Natural killer cell (primary cell): ENCODE results near the gene CHCHD3. TPM values are rescaled to one million over a fixed set of nuclear protein-coding genes. Genes with fewer than 3 reads are reported as not detected.

ENCODE experiments used
- ATAC-seq, 3 donors: fragments of 150-1000 bp in 2 of 3; fragments of 200-7000 bp in 1 of 3; cut with Tn5 transposase; 1 replicate in 1 of 3; 2 replicates in 2 of 3; pipeline ENCODE4 v1.10.0; 2021; ENCODE audit warnings: mild to moderate bottlenecking in 2 of 3, moderate library complexity in 2 of 3
- DNase-seq, 2 donors: peaks; one replicate each; pipeline versions ENCODE4 v3.0.0 to v3.0.0-alpha.2; 2013 to 2021; ENCODE audit warnings: mixed read lengths in 1 of 2
- H3K27ac ChIP-seq: one replicate; pipeline ENCODE4 v1.5.1; 2013; ENCODE audit warnings: mild to moderate bottlenecking, low read length
- H3K27me3 ChIP-seq: one replicate; pipeline ENCODE4 v1.6.1; 2013; ENCODE audit warnings: low read length; ENCODE audit not compliant: control insufficient read depth, insufficient read depth
- H3K36me3 ChIP-seq: one replicate; pipeline ENCODE4 v1.6.1; 2013; ENCODE audit warnings: low read length; ENCODE audit not compliant: control insufficient read depth, insufficient read depth
- H3K4me1 ChIP-seq: one replicate; pipeline ENCODE4 v1.6.1; 2013; ENCODE audit warnings: low read length; ENCODE audit not compliant: control insufficient read depth, insufficient read depth
- H3K4me3 ChIP-seq: one replicate; pipeline ENCODE4 v1.5.1; 2013; ENCODE audit warnings: low read length
- H3K9me3 ChIP-seq: one replicate; pipeline ENCODE4 v1.6.1; 2013; ENCODE audit warnings: low read length; ENCODE audit not compliant: control insufficient read depth, insufficient read depth
- H3K27ac Mint-ChIP-seq, 2 donors: one replicate each; pipeline ENCODE4 v1.8.0; 2022; ENCODE audit warnings: mild to moderate bottlenecking in 2 of 2, mixed read lengths in 2 of 2, moderate library complexity in 1 of 2
- H3K27me3 Mint-ChIP-seq, 2 donors: one replicate each; pipeline ENCODE4 v1.8.0; 2022; ENCODE audit warnings: low read depth in 2 of 2, mixed read lengths in 2 of 2
- H3K36me3 Mint-ChIP-seq: one replicate; pipeline ENCODE4 v1.8.0; 2022; ENCODE audit warnings: mixed read lengths
- H3K4me1 Mint-ChIP-seq, 2 donors: one replicate each; pipeline ENCODE4 v1.8.0; 2022; ENCODE audit warnings: mixed read lengths in 2 of 2
- H3K4me3 Mint-ChIP-seq: one replicate; pipeline ENCODE4 v1.8.0; 2022; ENCODE audit warnings: mild to moderate bottlenecking, moderate library complexity, mixed read lengths
- H3K9me3 Mint-ChIP-seq, 2 donors: one replicate each; pipeline ENCODE4 v1.8.0; 2022; ENCODE audit warnings: mixed read lengths in 2 of 2
- WGBS: methylation state at CpG from one replicate; pipeline ENCODE4 v1.1.7; 2013; ENCODE audit warnings: missing lambda C conversion rate; ENCODE audit not compliant: insufficient coverage; 5-methylcytosine and 5-hydroxymethylcytosine counted together
- intact Hi-C: fragments of 100-400 bp; cut with micrococcal nuclease; formaldehyde crosslinking; loops from one replicate; pipeline ENCODE4 v1.14.2; 2022
- total RNA-seq, 4 donors: library from RNA; stranded (reverse); fragments of 120-200 nt in 1 of 4; gene quantifications; one replicate each; pipeline versions ENCODE4 v1.2.3 to v1.2.4, GENCODE V29; 2013 to 2022
- TF ChIP-seq, protein P1 (sequence below): fragments of 200-600 bp; IDR thresholded peaks from one replicate; pipeline ENCODE4 v1.8.0; 2022; ENCODE audit warnings: antibody characterized with exemption

CHCHD3 gene
- total RNA-seq, 3 donors from 2014 or later (not counting 1 experiment from before 2014, with no cell fraction given) = 35.2 to 41.0 (median 35.9) TPM

GRCh38 chr7:132878204-132878919 lies 203.5 kb downstream of the CHCHD3 start:
- Histone ChIP-seq H3K9me3 (no peaks in the 10 kb centered on the region), H3K4me1 (peaks cover 6% of the 10 kb centered on the region), H3K4me3 (no peak overlapping the region), H3K27me3 (no peaks in the 10 kb centered on the region), H3K27ac (no peak overlapping the region), H3K36me3 (no peaks in the 10 kb centered on the region)
- Mint-ChIP-seq H3K27ac (peak overlapping the region in 1 of 2 donors; percentile 6), H3K9me3 (no peaks in the 10 kb centered on the region), H3K36me3 (peaks cover 5% of the 10 kb centered on the region), H3K4me1 (peaks cover 33% of the 10 kb centered on the region in 2 donors), H3K4me3 (no peak overlapping the region), H3K27me3 (no peaks in the 10 kb centered on the region)
- 100% methylated on average over 1 of the region's 1 CpG for WGBS
- ATAC-seq (no peak), DNase-seq (no peak)
- TF ChIP-seq, protein P1, sequence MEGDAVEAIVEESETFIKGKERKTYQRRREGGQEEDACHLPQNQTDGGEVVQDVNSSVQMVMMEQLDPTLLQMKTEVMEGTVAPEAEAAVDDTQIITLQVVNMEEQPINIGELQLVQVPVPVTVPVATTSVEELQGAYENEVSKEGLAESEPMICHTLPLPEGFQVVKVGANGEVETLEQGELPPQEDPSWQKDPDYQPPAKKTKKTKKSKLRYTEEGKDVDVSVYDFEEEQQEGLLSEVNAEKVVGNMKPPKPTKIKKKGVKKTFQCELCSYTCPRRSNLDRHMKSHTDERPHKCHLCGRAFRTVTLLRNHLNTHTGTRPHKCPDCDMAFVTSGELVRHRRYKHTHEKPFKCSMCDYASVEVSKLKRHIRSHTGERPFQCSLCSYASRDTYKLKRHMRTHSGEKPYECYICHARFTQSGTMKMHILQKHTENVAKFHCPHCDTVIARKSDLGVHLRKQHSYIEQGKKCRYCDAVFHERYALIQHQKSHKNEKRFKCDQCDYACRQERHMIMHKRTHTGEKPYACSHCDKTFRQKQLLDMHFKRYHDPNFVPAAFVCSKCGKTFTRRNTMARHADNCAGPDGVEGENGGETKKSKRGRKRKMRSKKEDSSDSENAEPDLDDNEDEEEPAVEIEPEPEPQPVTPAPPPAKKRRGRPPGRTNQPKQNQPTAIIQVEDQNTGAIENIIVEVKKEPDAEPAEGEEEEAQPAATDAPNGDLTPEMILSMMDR = no peak
- intact Hi-C loops = no loop called here

GRCh38 chr7:132877573-132877972 lies 204.3 kb downstream of the CHCHD3 start:
- peaks cover 5% of the 10 kb centered on the region for H3K36me3 Mint-ChIP-seq
- H3K27ac Mint-ChIP-seq = no peak overlapping the region
- H3K9me3 Mint-ChIP-seq = no peaks in the 10 kb centered on the region
- H3K27ac ChIP-seq = no peak overlapping the region
- DNase-seq = no peak
- no peak for ATAC-seq
- intact Hi-C loops = no loop called here
- H3K27me3 ChIP-seq = no peaks in the 10 kb centered on the region
- H3K9me3 ChIP-seq = no peaks in the 10 kb centered on the region
- WGBS = 67% methylated on average over 2 of the region's 2 CpGs
- no peaks in the 10 kb centered on the region for H3K27me3 Mint-ChIP-seq
- peaks cover 25% of the 10 kb centered on the region in 2 donors for H3K4me1 Mint-ChIP-seq
- H3K4me3 Mint-ChIP-seq = no peak overlapping the region
- H3K4me1 ChIP-seq = no peaks in the 10 kb centered on the region
- TF ChIP-seq, protein P1 = no peak
- no peaks in the 10 kb centered on the region for H3K36me3 ChIP-seq
- H3K4me3 ChIP-seq = no peak overlapping the region

DNA sequence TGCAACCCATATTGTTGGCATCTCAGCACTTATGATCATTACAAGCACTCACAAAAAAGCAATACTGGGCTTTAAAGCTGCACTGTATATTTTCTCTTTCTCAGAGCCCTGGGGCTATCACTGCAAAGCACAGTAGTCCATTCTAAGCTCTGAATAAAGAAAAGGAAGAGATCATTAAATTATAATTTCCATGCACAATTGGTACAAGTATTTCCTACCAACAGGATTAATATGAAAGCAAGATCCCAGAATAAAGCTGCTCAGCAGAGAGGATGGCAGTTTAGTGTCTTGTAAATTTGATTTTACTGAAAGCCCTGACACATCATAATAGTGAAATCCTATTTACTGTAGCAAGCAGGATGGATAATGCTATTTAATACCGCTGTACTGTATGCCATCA lies 205.3 kb downstream of the CHCHD3 start:
- TF ChIP-seq, protein P1 = no peak
- Histone ChIP-seq H3K4me3 (no peak overlapping the region), H3K36me3 (no peaks in the 10 kb centered on the region), H3K4me1 (no peaks in the 10 kb centered on the region), H3K27ac (no peak overlapping the region), H3K27me3 (no peaks in the 10 kb centered on the region), H3K9me3 (no peaks in the 10 kb centered on the region)
- Mint-ChIP-seq H3K4me1 (peaks cover 16 to 22% of the 10 kb centered on the region in 2 donors), H3K4me3 (no peak overlapping the region), H3K27ac (no peak overlapping the region), H3K36me3 (peaks cover 5% of the 10 kb centered on the region), H3K9me3 (no peaks in the 10 kb centered on the region), H3K27me3 (no peaks in the 10 kb centered on the region)
- ATAC-seq (no peak), DNase-seq (no peak)
- WGBS = 100% methylated on average over 1 of the region's 1 CpG
- intact Hi-C loops = no loop called here

- 85% methylated on average over 5 of the region's 5 CpGs for WGBS
- ATAC-seq (no peak), DNase-seq (no peak)
- Histone ChIP-seq H3K9me3 (no peaks in the 10 kb centered on the region), H3K4me3 (no peak overlapping the region), H3K4me1 (no peaks in the 10 kb centered on the region), H3K27me3 (no peaks in the 10 kb centered on the region), H3K27ac (no peak overlapping the region), H3K36me3 (no peaks in the 10 kb centered on the region)
- Mint-ChIP-seq H3K9me3 (no peaks in the 10 kb centered on the region), H3K27me3 (no peaks in the 10 kb centered on the region), H3K36me3 (peaks cover 5% of the 10 kb centered on the region), H3K4me3 (no peak overlapping the region), H3K4me1 (peaks cover 12 to 15% of the 10 kb centered on the region in 2 donors), H3K27ac (peak overlapping the region in 1 of 2 donors; percentile 38)
- TF ChIP-seq, protein P1 = no peak
- intact Hi-C loops = no loop called here
Measured at GRCh38 chr7:132872034-132872433, 209.9 kb downstream of the CHCHD3 start.
